Ovary (tissue), 9 donors: Measurements from ENCODE around the gene PSMB7. TPM values are rescaled to one million over a fixed set of nuclear protein-coding genes. Genes with fewer than 3 reads are reported as not detected.

Experiments
- DNase-seq, 5 donors: peaks; one replicate each; pipeline ENCODE4 v3.0.0-alpha.2; 2019 to 2020
- H3K27ac ChIP-seq, 2 donors: fragments of 200-600 bp; one replicate each; pipeline versions ENCODE4 v1.5.1 to v1.8.0; 2019 to 2022
- H3K27me3 ChIP-seq: fragments of 200-600 bp; one replicate; pipeline ENCODE4 v1.8.0; 2022
- H3K36me3 ChIP-seq: fragments of 200-600 bp; sonication (generic); one replicate; pipeline ENCODE4 v1.5.1; 2019
- H3K4me1 ChIP-seq: one replicate; pipeline ENCODE4 v1.8.1; 2013; ENCODE audit warnings: mild to moderate bottlenecking, moderate library complexity; ENCODE audit not compliant: insufficient read depth
- H3K4me3 ChIP-seq: fragments of 200-600 bp; sonication (generic); one replicate; pipeline ENCODE4 v1.5.1; 2017
- H3K9me3 ChIP-seq, 2 donors: fragments of 200-600 bp in 1 of 2; sonication (generic) in 1 of 2; one replicate each; pipeline versions ENCODE4 v1.5.1 to v1.8.1; 2013 to 2019; ENCODE audit warnings: mild to moderate bottlenecking in 1 of 2, moderate library complexity in 1 of 2
- CTCF ChIP-seq, 3 donors: fragments of 450-650 bp in 2 of 3; fragments of 200-600 bp in 1 of 3; IDR thresholded peaks; one replicate each; pipeline versions ENCODE4 v1.5.1 to v1.8.0; 2016 to 2022; ENCODE audit warnings: antibody characterized with exemption in 3 of 3, mild to moderate bottlenecking in 1 of 3
- EP300 ChIP-seq: sonication (generic); formaldehyde crosslinking; IDR thresholded peaks from one replicate; pipeline ENCODE4 v1.6.1; 2017; ENCODE audit warnings: antibody characterized with exemption
- POLR2A ChIP-seq: fragments of 450-650 bp; IDR thresholded peaks from one replicate; pipeline ENCODE4 v1.6.1; 2017; ENCODE audit warnings: antibody characterized with exemption, mild to moderate bottlenecking, moderate library complexity
- WGBS, 3 donors: extraction: QIAGEN DNeasy Blood & Tissue Kit in 1 of 3; methylation state at CpG; one replicate each; pipeline versions ENCODE4 v1.1.5 to v1.1.7; 2013 to 2017; 5-methylcytosine and 5-hydroxymethylcytosine counted together
- intact Hi-C, 4 donors: fragments of 100-400 bp; cut with DNase I; formaldehyde crosslinking; loops; one replicate each; pipeline versions ENCODE4 v1.11.0 to v1.15.1; 2022 to 2023
- polyA plus RNA-seq, 2 donors: library from polyadenylated mRNA; stranded (reverse); fragments of 200-250 nt in 1 of 2; fragments of 350-450 nt in 1 of 2; fragmentation: Illumina TruSeq in 1 of 2; extraction: RNeasy Lipid Tissue Mini Kit (QIAGEN cat#74804) in 1 of 2; gene quantifications; one replicate each; pipeline ENCODE4 v1.2.3, GENCODE V29; 2013 to 2014
- total RNA-seq, 7 donors: library from RNA; depleted of rRNA in 2 of 7; stranded (reverse); fragments of >200 nt in 2 of 7; fragmentation: NEBNext Ultra II Directional in 3 of 7; extraction: Animal tissue kit (Norgen Biotek cat#: 25700) in 3 of 7; gene quantifications; one replicate each; pipeline versions ENCODE4 v1.1.0 to v1.2.4, GENCODE V29; 2016 to 2023
- donor health status: DM: no; HTN: no; CAD: no; lungs with moderate emphysema.
- donor health status: DM: no; HTN: no; CAD: no.
- donor health status: Bipolar disorder and iron deficiency.
- donor health status: DM: yes; HTN: yes; CAD: no.
- donor health status: DM: no; HTN: no; CAD: no.
- donor health status: DM: yes; HTN: yes; CAD: no.

Gene PSMB7
- total and polyA plus RNA-seq, 9 donors, result 88.0 to 211 (median 95.1) TPM

DNA sequence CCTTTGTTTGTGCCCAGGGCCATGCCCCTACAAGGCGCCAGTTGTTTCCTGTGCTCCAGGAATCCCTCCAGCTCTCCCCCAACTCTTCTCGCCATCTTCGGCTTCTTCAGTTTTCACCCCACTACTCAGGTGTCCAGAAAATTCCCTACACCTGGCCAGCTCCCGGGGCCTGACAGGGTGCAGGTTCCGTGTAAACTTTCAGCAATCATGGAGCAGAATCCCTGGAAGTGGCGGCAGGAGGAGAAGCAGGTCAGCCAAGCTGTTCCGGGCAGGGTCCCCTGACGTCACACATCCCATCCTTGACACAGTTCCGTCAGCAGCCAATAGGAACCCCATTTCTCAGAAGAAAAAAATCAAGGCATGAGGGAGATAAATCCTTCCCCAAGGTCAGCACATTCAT is 22.8 kb upstream of the PSMB7 start:
- no peaks in the 10 kb centered on the region for H3K27me3 ChIP-seq
- H3K4me1 ChIP-seq, result no peaks in the 10 kb centered on the region
- TF ChIP-seq CTCF (IDR thresholded peaks at IDR 0.05) (no peak), POLR2A (no peak), EP300 (no peak)
- peaks cover 0 to 7% of the 10 kb centered on the region in 2 donors for H3K9me3 ChIP-seq
- no peak overlapping the region for H3K27ac ChIP-seq
- H3K4me3 ChIP-seq, result no peak overlapping the region
- 79 to 82% (median 81%) methylated on average over 9 of the region's 9 CpGs for WGBS, 3 donors
- H3K36me3 ChIP-seq, result no peaks in the 10 kb centered on the region
- DNase-seq, result no peak
- intact Hi-C loops, result no loop called here

DNA sequence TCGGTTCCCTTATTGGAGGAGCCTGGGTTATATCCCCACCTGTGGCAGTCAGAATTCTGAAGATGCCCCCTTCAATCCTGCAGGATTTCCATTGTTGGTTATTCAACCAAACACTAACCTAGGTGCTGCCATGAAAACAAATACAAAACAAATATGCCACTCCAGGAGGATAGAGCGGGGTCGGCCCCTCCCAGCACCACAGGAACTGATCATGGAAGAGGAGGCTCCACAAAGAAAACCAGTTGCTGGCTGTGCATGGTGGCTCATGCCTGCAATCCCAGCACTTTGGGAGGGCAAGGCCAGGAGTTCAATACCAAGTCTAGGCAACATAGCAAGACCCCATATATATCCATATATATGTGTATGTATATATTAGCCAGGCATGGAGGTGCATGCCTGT is 21.8 kb upstream of the PSMB7 start:
- Histone ChIP-seq H3K27ac (no peak overlapping the region), H3K4me1 (no peaks in the 10 kb centered on the region), H3K36me3 (no peaks in the 10 kb centered on the region), H3K9me3 (peaks cover 0 to 7% of the 10 kb centered on the region in 2 donors), H3K4me3 (no peak overlapping the region), H3K27me3 (no peaks in the 10 kb centered on the region)
- DNase-seq, result no peak
- intact Hi-C loops, result no loop called here
- 94 to 98% (median 95%) methylated on average over 3 of the region's 3 CpGs for WGBS, 3 donors
- no peak for TF ChIP-seq EP300
- TF ChIP-seq CTCF (IDR thresholded peaks at IDR 0.05), result no peak
- TF ChIP-seq POLR2A, result no peak

DNA sequence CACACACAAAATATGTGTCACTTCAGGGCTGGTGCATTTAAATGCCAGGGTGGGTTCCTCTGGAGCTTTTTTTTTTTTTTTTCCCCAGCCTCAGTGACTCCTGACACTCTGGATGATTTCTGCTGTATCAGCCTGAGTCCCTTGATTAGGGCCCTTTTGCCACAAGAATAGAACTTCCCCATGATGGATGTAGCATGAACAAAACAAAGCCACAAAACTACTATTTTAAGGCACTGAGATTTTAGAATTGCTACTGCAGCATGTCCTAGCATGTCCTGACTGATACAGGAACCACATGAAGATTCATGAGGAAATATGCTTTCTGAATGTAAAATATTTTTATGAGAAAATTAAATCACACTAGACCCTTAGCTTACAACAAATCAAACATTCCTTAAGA is 21.1 kb upstream of the PSMB7 start:
- H3K36me3 ChIP-seq, result no peaks in the 10 kb centered on the region
- no peaks in the 10 kb centered on the region for H3K27me3 ChIP-seq
- no peak overlapping the region for H3K27ac ChIP-seq
- intact Hi-C loops, result no loop called here
- peaks cover 0 to 7% of the 10 kb centered on the region in 2 donors for H3K9me3 ChIP-seq
- no peak for DNase-seq
- TF ChIP-seq POLR2A, result no peak
- TF ChIP-seq EP300, result no peak
- no peak for TF ChIP-seq CTCF (IDR thresholded peaks at IDR 0.05)
- no peak overlapping the region for H3K4me3 ChIP-seq
- H3K4me1 ChIP-seq, result no peaks in the 10 kb centered on the region

GRCh38 chr9:124429530-124429867 is 14.3 kb upstream of the PSMB7 start:
- no peak for DNase-seq

More at GRCh38 chr9:124429530-124429867, 14.3 kb upstream of the PSMB7 start:
- intact Hi-C loops, result no loop called here
- Histone ChIP-seq H3K4me1 (no peaks in the 10 kb centered on the region), H3K4me3 (no peak overlapping the region), H3K36me3 (no peaks in the 10 kb centered on the region), H3K27me3 (no peaks in the 10 kb centered on the region), H3K27ac (no peak overlapping the region), H3K9me3 (no peaks in the 10 kb centered on the region)
- TF ChIP-seq POLR2A (no peak), EP300 (no peak), CTCF (IDR thresholded peaks at IDR 0.05) (no peak)
- 75 to 82% (median 80%) methylated on average over 4 of the region's 4 CpGs for WGBS, 3 donors
